Adrenal gland (tissue), 12 donors: ENCODE data around the gene NDP. TPM values are rescaled to one million over a fixed set of nuclear protein-coding genes. Genes with fewer than 3 reads are reported as not detected.

Source experiments
- DNase-seq, 7 donors: peaks; one replicate each; pipeline ENCODE4 v3.0.0-alpha.2; 2019 to 2020
- H3K27ac ChIP-seq, 5 donors: fragments of 200-600 bp; sonication (generic) in 4 of 5; 1 replicate in 3 of 5; 2 replicates in 2 of 5; pipeline versions ENCODE4 v1.5.1 to v1.8.0; 2016 to 2020; ENCODE audit warnings: mild to moderate bottlenecking in 1 of 5
- H3K27me3 ChIP-seq: fragments of 200-600 bp; 2 replicates; pipeline ENCODE4 v1.8.0; 2021
- H3K36me3 ChIP-seq, 2 donors: fragments of 200-600 bp; replicated peaks in 1 of 2; 1 replicate in 1 of 2; 2 replicates in 1 of 2; pipeline versions ENCODE4 v1.5.1 to v1.8.0; 2018 to 2022
- H3K4me1 ChIP-seq, 2 donors: fragments of 200-600 bp; replicated peaks in 1 of 2; 1 replicate in 1 of 2; 2 replicates in 1 of 2; pipeline versions ENCODE4 v1.5.1 to v1.8.0; 2018 to 2021
- H3K4me3 ChIP-seq, 4 donors: fragments of 200-600 bp; sonication (generic) in 3 of 4; one replicate each; pipeline ENCODE4 v1.5.1; 2016 to 2018
- H3K9me3 ChIP-seq, 3 donors: fragments of 200-600 bp; sonication (generic) in 1 of 3; replicated peaks in 1 of 3; 1 replicate in 2 of 3; 2 replicates in 1 of 3; pipeline versions ENCODE4 v1.5.1 to v1.8.0; 2016 to 2021
- CTCF ChIP-seq, 6 experiments: fragments of 450-650 bp in 4 of 6; fragments of 200-600 bp in 2 of 6; sonication (generic) in 1 of 6; IDR thresholded peaks; 1 replicate in 5 of 6; 2 replicates in 1 of 6; pipeline versions ENCODE4 v1.5.1 to v1.8.0; 2016 to 2021; ENCODE audit warnings: antibody characterized with exemption in 6 of 6, mild to moderate bottlenecking in 2 of 6, moderate library complexity in 1 of 6
- POLR2A ChIP-seq, 2 donors: fragments of 450-650 bp; IDR thresholded peaks; one replicate each; pipeline ENCODE4 v1.6.1; 2017; ENCODE audit warnings: antibody characterized with exemption in 2 of 2, mild to moderate bottlenecking in 2 of 2, moderate library complexity in 1 of 2
- WGBS, 4 donors: extraction: QIAGEN DNeasy Blood & Tissue Kit in 2 of 4; methylation state at CpG; one replicate each; pipeline versions ENCODE4 v1.1.5 to v1.1.7; 2013 to 2017; 5-methylcytosine and 5-hydroxymethylcytosine counted together
- intact Hi-C, 2 donors: fragments of 100-400 bp; cut with DNase I; formaldehyde crosslinking; loops; one replicate each; pipeline versions ENCODE4 v1.14.1 to v1.15.0; 2022 to 2023
- polyA plus RNA-seq, 3 donors: library from polyadenylated mRNA; stranded (reverse); fragments of 200-250 nt in 2 of 3; fragments of 350-450 nt in 1 of 3; fragmentation: Illumina TruSeq in 1 of 3; extraction: RNeasy Lipid Tissue Mini Kit (QIAGEN cat#74804) in 1 of 3; gene quantifications; one replicate each; pipeline ENCODE4 v1.2.3, GENCODE V29; 2013 to 2014
- total RNA-seq, 9 donors: library from RNA; depleted of rRNA in 4 of 9; stranded (reverse); fragments of >200 nt in 4 of 9; fragments of 120-200 nt in 1 of 9; fragmentation: NEBNext Ultra II Directional in 1 of 9; extraction: Animal tissue kit (Norgen Biotek cat#: 25700) in 1 of 9; gene quantifications; one replicate each; pipeline versions ENCODE4 v1.1.0 to v1.2.4, GENCODE V29; 2013 to 2023
- donor health status: healthy with polysubstance abuse.
- donor health status: Bipolar disorder and iron deficiency.
- donor health status: DM: yes; HTN: yes; CAD: no.
- donor health status: DM: no; HTN: no; CAD: no.
- donor health status: DM: no; HTN: no; CAD: no.
- donor health status: DM: yes; HTN: yes; CAD: no.

NDP gene
- total and polyA plus RNA-seq, 12 donors: 0.07 to 4.3 (median 0.41) TPM; not detected in 4

GRCh38 chrX:44017676-44018075, 44.5 kb upstream of the NDP start:
- no peak overlapping the region for H3K27ac ChIP-seq
- intact Hi-C loops: no loop called here
- no peak overlapping the region for H3K4me3 ChIP-seq
- no peak for TF ChIP-seq CTCF (IDR thresholded peaks at IDR 0.05)
- TF ChIP-seq POLR2A (IDR thresholded peaks at IDR 0.05): no peak
- no peak for DNase-seq
- no peaks in the 10 kb centered on the region for H3K27me3 ChIP-seq
- no peaks in the 10 kb centered on the region for H3K9me3 ChIP-seq
- no peaks in the 10 kb centered on the region for H3K4me1 ChIP-seq
- WGBS, 4 donors: 57 to 80% (median 70%) methylated on average over 3 of the region's 3 CpGs
- no peaks in the 10 kb centered on the region for H3K36me3 ChIP-seq

GRCh38 chrX:44016906-44017305, 43.7 kb upstream of the NDP start:
- Histone ChIP-seq H3K9me3 (no peaks in the 10 kb centered on the region), H3K27me3 (peaks cover 2% of the 10 kb centered on the region), H3K4me1 (no peaks in the 10 kb centered on the region), H3K36me3 (no peaks in the 10 kb centered on the region), H3K4me3 (no peak overlapping the region), H3K27ac (no peak overlapping the region)
- 65 to 85% (median 79%) methylated on average over 4 of the region's 4 CpGs for WGBS, 4 donors
- no peak for DNase-seq
- intact Hi-C loops: no loop called here
- TF ChIP-seq POLR2A (IDR thresholded peaks at IDR 0.05) (no peak), CTCF (IDR thresholded peaks at IDR 0.05) (no peak)

- WGBS, 4 donors: 21 to 41% (median 32%) methylated on average over 3 to 4 of the region's 4 CpGs
- H3K9me3 ChIP-seq: no peaks in the 10 kb centered on the region
- no peak overlapping the region for H3K4me3 ChIP-seq
- H3K27ac ChIP-seq: peak overlapping the region in 1 of 5 donors; percentile 64
- peaks cover 10% of the 10 kb centered on the region for H3K27me3 ChIP-seq
- no peak for TF ChIP-seq CTCF (IDR thresholded peaks at IDR 0.05)
- TF ChIP-seq POLR2A (IDR thresholded peaks at IDR 0.05): no peak
- H3K36me3 ChIP-seq: no peaks in the 10 kb centered on the region
- peak; percentile 62 to 83 (median 76) for DNase-seq
- no peaks in the 10 kb centered on the region for H3K4me1 ChIP-seq
- intact Hi-C loops: no loop called here
Observed at GRCh38 chrX:44012484-44013096, 39.4 kb upstream of the NDP start.

- intact Hi-C loops: no loop called here
Observed at GRCh38 chrX:44011506-44011905, 38.3 kb upstream of the NDP start.

More at GRCh38 chrX:44011506-44011905, 38.3 kb upstream of the NDP start:
- H3K27ac ChIP-seq: no peak overlapping the region
- no peak overlapping the region for H3K4me3 ChIP-seq
- no peak for TF ChIP-seq CTCF (IDR thresholded peaks at IDR 0.05)
- TF ChIP-seq POLR2A (IDR thresholded peaks at IDR 0.05): no peak
- H3K9me3 ChIP-seq: no peaks in the 10 kb centered on the region
- H3K4me1 ChIP-seq: no peaks in the 10 kb centered on the region
- 65 to 83% (median 71%) methylated on average over 3 of the region's 3 CpGs for WGBS, 4 donors
- peaks cover 10% of the 10 kb centered on the region for H3K27me3 ChIP-seq
- no peaks in the 10 kb centered on the region for H3K36me3 ChIP-seq
- no peak for DNase-seq
